Fibroblast of lung (primary cell): ENCODE data around the gene RAB8B.

ENCODE experiments used
- CTCF ChIP-seq, 2 donors: IDR thresholded peaks in 1 of 2; conservative IDR thresholded peaks in 1 of 2; 1 replicate in 1 of 2; 2 replicates in 1 of 2; pipeline ENCODE4 v1.5.1; 2011 to 2012; ENCODE audit warnings: low read length in 2 of 2, control low read depth in 1 of 2, inconsistent platforms in 1 of 2, low read depth in 1 of 2, mild to moderate bottlenecking in 1 of 2
- EZH2 ChIP-seq: IDR thresholded peaks from 2 replicates; pipeline ENCODE4 v1.5.1; 2012; ENCODE audit warnings: low read length, control low read depth, mild to moderate bottlenecking; ENCODE audit errors: missing control alignments

- TF ChIP-seq CTCF (conservative IDR thresholded peaks at IDR 0.05 in 1 of 2, IDR thresholded peaks at IDR 0.05 in 1 of 2; ENCODE audit: low read depth in 1 of 2, low read length in 2 of 2): no peak
- TF ChIP-seq EZH2: no peak
Measured at GRCh38 chr15:63192619-63193206, 3.3 kb downstream of the RAB8B start.
